ENCODE data around the gene TMEFF2. TPM values are rescaled to one million over a fixed set of nuclear protein-coding genes. Genes with fewer than 3 reads are reported as not detected.

TMEFF2 gene
- total and polyA plus RNA-seq, 2 of the 8 experiments (the other 6 are each of a cell fraction or from before 2014, with no cell fraction given) = 0.91 to 3.7 TPM

DNA sequence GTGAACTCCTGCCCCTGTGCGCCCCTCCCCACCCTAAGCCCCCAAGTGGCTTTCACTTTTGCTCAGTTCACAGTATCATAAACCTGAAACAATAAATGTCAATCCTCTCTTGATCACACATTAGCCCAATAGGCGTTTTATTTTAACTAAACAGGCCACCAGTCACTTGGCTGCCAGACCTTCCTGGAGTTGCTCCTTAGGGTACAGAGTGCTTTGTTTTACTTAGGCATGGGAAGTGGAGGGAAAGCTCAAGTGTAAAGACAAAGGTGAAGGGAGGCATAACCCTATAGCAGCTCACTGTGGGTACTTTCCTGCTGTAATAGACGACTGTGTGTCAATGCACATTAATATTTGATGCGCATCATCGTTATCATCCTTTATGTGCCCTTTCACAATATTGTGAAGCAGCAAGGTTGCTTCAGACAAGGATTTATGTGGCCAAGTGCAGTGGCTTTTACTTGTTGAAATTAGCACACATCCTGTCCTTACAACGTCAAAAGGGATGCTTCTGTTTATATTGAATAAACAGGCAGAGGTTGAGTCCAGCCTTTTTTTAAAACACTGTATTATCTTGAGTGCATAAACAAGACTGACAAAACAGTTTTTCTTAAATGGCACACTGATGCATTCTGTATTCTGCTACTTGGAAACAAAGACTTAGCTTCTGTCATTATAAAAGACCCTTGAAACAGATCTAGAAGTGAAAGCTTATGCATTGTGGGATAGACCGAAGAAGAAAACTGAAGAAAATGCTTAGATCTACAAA is 168.5 kb downstream of the TMEFF2 start (continued):
- TF ChIP-seq, protein P1, sequence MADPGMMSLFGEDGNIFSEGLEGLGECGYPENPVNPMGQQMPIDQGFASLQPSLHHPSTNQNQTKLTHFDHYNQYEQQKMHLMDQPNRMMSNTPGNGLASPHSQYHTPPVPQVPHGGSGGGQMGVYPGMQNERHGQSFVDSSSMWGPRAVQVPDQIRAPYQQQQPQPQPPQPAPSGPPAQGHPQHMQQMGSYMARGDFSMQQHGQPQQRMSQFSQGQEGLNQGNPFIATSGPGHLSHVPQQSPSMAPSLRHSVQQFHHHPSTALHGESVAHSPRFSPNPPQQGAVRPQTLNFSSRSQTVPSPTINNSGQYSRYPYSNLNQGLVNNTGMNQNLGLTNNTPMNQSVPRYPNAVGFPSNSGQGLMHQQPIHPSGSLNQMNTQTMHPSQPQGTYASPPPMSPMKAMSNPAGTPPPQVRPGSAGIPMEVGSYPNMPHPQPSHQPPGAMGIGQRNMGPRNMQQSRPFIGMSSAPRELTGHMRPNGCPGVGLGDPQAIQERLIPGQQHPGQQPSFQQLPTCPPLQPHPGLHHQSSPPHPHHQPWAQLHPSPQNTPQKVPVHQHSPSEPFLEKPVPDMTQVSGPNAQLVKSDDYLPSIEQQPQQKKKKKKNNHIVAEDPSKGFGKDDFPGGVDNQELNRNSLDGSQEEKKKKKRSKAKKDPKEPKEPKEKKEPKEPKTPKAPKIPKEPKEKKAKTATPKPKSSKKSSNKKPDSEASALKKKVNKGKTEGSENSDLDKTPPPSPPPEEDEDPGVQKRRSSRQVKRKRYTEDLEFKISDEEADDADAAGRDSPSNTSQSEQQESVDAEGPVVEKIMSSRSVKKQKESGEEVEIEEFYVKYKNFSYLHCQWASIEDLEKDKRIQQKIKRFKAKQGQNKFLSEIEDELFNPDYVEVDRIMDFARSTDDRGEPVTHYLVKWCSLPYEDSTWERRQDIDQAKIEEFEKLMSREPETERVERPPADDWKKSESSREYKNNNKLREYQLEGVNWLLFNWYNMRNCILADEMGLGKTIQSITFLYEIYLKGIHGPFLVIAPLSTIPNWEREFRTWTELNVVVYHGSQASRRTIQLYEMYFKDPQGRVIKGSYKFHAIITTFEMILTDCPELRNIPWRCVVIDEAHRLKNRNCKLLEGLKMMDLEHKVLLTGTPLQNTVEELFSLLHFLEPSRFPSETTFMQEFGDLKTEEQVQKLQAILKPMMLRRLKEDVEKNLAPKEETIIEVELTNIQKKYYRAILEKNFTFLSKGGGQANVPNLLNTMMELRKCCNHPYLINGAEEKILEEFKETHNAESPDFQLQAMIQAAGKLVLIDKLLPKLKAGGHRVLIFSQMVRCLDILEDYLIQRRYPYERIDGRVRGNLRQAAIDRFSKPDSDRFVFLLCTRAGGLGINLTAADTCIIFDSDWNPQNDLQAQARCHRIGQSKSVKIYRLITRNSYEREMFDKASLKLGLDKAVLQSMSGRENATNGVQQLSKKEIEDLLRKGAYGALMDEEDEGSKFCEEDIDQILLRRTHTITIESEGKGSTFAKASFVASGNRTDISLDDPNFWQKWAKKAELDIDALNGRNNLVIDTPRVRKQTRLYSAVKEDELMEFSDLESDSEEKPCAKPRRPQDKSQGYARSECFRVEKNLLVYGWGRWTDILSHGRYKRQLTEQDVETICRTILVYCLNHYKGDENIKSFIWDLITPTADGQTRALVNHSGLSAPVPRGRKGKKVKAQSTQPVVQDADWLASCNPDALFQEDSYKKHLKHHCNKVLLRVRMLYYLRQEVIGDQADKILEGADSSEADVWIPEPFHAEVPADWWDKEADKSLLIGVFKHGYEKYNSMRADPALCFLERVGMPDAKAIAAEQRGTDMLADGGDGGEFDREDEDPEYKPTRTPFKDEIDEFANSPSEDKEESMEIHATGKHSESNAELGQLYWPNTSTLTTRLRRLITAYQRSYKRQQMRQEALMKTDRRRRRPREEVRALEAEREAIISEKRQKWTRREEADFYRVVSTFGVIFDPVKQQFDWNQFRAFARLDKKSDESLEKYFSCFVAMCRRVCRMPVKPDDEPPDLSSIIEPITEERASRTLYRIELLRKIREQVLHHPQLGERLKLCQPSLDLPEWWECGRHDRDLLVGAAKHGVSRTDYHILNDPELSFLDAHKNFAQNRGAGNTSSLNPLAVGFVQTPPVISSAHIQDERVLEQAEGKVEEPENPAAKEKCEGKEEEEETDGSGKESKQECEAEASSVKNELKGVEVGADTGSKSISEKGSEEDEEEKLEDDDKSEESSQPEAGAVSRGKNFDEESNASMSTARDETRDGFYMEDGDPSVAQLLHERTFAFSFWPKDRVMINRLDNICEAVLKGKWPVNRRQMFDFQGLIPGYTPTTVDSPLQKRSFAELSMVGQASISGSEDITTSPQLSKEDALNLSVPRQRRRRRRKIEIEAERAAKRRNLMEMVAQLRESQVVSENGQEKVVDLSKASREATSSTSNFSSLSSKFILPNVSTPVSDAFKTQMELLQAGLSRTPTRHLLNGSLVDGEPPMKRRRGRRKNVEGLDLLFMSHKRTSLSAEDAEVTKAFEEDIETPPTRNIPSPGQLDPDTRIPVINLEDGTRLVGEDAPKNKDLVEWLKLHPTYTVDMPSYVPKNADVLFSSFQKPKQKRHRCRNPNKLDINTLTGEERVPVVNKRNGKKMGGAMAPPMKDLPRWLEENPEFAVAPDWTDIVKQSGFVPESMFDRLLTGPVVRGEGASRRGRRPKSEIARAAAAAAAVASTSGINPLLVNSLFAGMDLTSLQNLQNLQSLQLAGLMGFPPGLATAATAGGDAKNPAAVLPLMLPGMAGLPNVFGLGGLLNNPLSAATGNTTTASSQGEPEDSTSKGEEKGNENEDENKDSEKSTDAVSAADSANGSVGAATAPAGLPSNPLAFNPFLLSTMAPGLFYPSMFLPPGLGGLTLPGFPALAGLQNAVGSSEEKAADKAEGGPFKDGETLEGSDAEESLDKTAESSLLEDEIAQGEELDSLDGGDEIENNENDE (IDR thresholded peaks at IDR 0.05; ENCODE audit: insufficient replicate concordance, low read length) = no peak
- TF ChIP-seq, protein P2, sequence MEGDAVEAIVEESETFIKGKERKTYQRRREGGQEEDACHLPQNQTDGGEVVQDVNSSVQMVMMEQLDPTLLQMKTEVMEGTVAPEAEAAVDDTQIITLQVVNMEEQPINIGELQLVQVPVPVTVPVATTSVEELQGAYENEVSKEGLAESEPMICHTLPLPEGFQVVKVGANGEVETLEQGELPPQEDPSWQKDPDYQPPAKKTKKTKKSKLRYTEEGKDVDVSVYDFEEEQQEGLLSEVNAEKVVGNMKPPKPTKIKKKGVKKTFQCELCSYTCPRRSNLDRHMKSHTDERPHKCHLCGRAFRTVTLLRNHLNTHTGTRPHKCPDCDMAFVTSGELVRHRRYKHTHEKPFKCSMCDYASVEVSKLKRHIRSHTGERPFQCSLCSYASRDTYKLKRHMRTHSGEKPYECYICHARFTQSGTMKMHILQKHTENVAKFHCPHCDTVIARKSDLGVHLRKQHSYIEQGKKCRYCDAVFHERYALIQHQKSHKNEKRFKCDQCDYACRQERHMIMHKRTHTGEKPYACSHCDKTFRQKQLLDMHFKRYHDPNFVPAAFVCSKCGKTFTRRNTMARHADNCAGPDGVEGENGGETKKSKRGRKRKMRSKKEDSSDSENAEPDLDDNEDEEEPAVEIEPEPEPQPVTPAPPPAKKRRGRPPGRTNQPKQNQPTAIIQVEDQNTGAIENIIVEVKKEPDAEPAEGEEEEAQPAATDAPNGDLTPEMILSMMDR (IDR thresholded peaks at IDR 0.05; ENCODE audit: control extremely low read depth in 1 of 3, insufficient read depth in 1 of 3, low read depth in 1 of 3, low read length in 3 of 3) = no peak
- TF ChIP-seq TAF7 (optimal IDR thresholded peaks at IDR 0.05; ENCODE audit: borderline replicate concordance, low read depth, low read length) (no peak), BRCA1 (IDR thresholded peaks at IDR 0.05; ENCODE audit: low read depth, low read length) (no peak), MAFK (IDR thresholded peaks at IDR 0.05; ENCODE audit: low read depth, low read length) (no peak), FOSL1 (IDR thresholded peaks at IDR 0.05; ENCODE audit: insufficient read depth, low read depth, low read length) (no peak), BCL11A (IDR thresholded peaks at IDR 0.05; ENCODE audit: low read depth in 2 of 2, low read length in 2 of 2) (no peak)

All from H1 (cell line).